Sigmoid colon (tissue), 7 donors: ENCODE measurements around the gene SEPTIN8. TPM values are rescaled to one million over a fixed set of nuclear protein-coding genes. Genes with fewer than 3 reads are reported as not detected.
A peak's percentile ranks its signal among the peaks of the same experiment; 100 is the strongest.

Source experiments
- DNase-seq: peaks from one replicate; pipeline ENCODE4 v3.0.0-alpha.2; 2019
- H3K27ac ChIP-seq, 4 donors: fragments of 200-600 bp; sonication (generic); one replicate each; pipeline ENCODE4 v1.5.1; 2016 to 2019; ENCODE audit warnings: mild to moderate bottlenecking in 1 of 4
- H3K27me3 ChIP-seq, 3 donors: fragments of 200-600 bp; sonication (generic); one replicate each; pipeline ENCODE4 v1.5.1; 2019; ENCODE audit warnings: mild to moderate bottlenecking in 1 of 3
- H3K36me3 ChIP-seq, 4 donors: fragments of 200-600 bp; sonication (generic); one replicate each; pipeline ENCODE4 v1.5.1; 2016 to 2019
- H3K4me1 ChIP-seq, 4 donors: fragments of 200-600 bp; sonication (generic); one replicate each; pipeline ENCODE4 v1.5.1; 2017 to 2019
- H3K4me3 ChIP-seq, 4 donors: fragments of 200-600 bp; sonication (generic); one replicate each; pipeline ENCODE4 v1.5.1; 2017 to 2019; ENCODE audit warnings: mild to moderate bottlenecking in 2 of 4, moderate library complexity in 1 of 4
- H3K9me3 ChIP-seq, 4 donors: fragments of 200-600 bp in 3 of 4; sonication (generic) in 3 of 4; one replicate each; pipeline versions ENCODE4 v1.5.1 to v1.6.1; 2013 to 2019
- EP300 ChIP-seq, 4 donors: sonication (generic); formaldehyde crosslinking; IDR thresholded peaks; one replicate each; pipeline ENCODE4 v1.6.1; 2017; ENCODE audit warnings: antibody characterized with exemption in 4 of 4
- POLR2A ChIP-seq, 2 donors: fragments of 450-650 bp; IDR thresholded peaks; one replicate each; pipeline ENCODE4 v1.6.1; 2016; ENCODE audit warnings: antibody characterized with exemption in 2 of 2, mild to moderate bottlenecking in 2 of 2, moderate library complexity in 2 of 2
- POLR2AphosphoS5 ChIP-seq, 4 donors: sonication (generic); formaldehyde crosslinking; IDR thresholded peaks; one replicate each; pipeline ENCODE4 v1.6.1; 2017; ENCODE audit warnings: antibody characterized with exemption in 4 of 4
- WGBS, 2 donors: extraction: QIAGEN DNeasy Blood & Tissue Kit; methylation state at CpG; one replicate each; pipeline ENCODE4 v1.1.7; 2013; 5-methylcytosine and 5-hydroxymethylcytosine counted together
- intact Hi-C: fragments of 100-400 bp; cut with DNase I; formaldehyde crosslinking; loops from one replicate; pipeline ENCODE4 v1.15.1; 2023
- polyA plus RNA-seq, 3 donors: library from polyadenylated mRNA; stranded (reverse); fragments of 200-250 nt; gene quantifications; one replicate each; pipeline ENCODE4 v1.2.3, GENCODE V29; 2013
- total RNA-seq, 4 donors: library from RNA; depleted of rRNA; stranded (reverse); fragments of >200 nt; gene quantifications; one replicate each; pipeline ENCODE4 v1.1.0, GENCODE V29; 2016
- TF ChIP-seq, protein P1 (sequence below), 4 experiments: fragments of 450-650 bp in 3 of 4; fragments of 200-600 bp in 1 of 4; IDR thresholded peaks; one replicate each; pipeline ENCODE4 v1.5.1; 2016 to 2019; ENCODE audit warnings: antibody characterized with exemption in 4 of 4, mild to moderate bottlenecking in 3 of 4, moderate library complexity in 2 of 4
- donor health status: healthy with polysubstance abuse.
- donor health status: Bipolar disorder and iron deficiency.
- donor health status: healthy.

SEPTIN8 gene
- total and polyA plus RNA-seq, 7 donors, result 19.2 to 38.0 (median 30.7) TPM

DNA sequence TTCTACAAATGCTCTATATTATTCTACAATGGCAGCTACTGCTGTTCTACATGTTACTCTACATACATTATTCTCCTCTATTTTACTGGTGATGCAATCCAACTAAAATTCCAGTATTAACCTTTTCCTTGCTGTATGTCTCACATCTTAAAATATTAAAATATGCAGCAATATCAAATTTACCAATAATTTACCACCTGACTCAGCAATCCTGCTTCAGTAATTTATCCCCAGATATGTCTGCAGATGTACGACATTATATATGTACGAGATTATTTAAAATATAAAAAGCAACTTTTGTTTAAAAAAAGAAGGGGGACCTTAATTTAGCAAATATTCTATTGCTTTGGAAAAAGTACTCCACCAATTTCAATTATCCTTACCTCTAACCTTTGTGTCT, 51.3 kb downstream of the SEPTIN8 start:
- intact Hi-C loops, result no loop called here
- H3K36me3 ChIP-seq, result peaks cover 0 to 23% (median 3%) of the 10 kb centered on the region in 4 donors
- no peak for TF ChIP-seq EP300 (IDR thresholded peaks at IDR 0.05)
- no peaks in the 10 kb centered on the region for H3K9me3 ChIP-seq
- H3K27ac ChIP-seq, result no peak overlapping the region
- DNase-seq, result no peak
- WGBS, 2 donors, result 95 to 96% methylated on average over 2 of the region's 2 CpGs
- no peak overlapping the region for H3K4me3 ChIP-seq
- H3K4me1 ChIP-seq, result no peaks in the 10 kb centered on the region
- no peaks in the 10 kb centered on the region for H3K27me3 ChIP-seq

DNA sequence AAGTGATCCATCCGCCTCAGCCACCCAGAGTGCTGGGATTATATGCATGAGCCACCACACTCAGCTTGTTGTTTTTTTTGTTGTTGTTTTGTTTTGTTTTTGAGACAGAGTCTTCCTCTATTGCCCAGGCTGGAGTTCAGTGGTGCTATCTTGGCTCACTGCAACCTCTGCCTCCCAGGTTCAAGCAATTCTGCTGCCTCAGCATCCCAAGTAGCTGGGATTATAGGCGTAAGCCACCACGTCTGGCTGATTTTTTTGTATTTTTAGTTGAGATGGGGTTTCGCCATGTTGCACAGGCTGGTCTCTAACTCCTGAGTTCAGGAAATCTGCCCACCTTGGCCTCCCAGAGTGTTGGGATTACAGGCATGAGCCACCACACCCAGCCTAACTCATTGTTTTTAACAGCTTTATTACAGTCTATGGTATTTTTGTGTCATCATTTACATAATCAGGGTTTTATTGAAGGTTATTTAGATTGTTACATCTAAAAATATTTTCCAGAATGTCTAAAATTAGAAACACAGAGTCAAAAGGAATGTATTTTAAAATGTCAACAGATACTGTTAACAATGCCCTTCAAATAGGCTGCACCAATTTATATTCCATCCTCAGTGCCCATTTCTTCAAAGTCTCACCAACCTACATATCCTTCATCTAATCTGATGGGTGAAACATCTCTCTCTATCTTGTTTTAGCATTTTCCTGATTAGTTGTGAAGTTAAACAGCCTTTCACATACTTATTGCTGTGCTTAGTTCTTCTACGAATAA, 58.3 kb downstream of the SEPTIN8 start:
- no peaks in the 10 kb centered on the region for H3K27me3 ChIP-seq
- H3K4me1 ChIP-seq, result peaks cover 0 to 3% (median 0%) of the 10 kb centered on the region in 4 donors
- WGBS, 2 donors, result 93 to 94% methylated on average over 5 of the region's 5 CpGs
- no peaks in the 10 kb centered on the region for H3K9me3 ChIP-seq
- intact Hi-C loops, result no loop called here
- H3K27ac ChIP-seq, result no peak overlapping the region
- H3K4me3 ChIP-seq, result no peak overlapping the region
- TF ChIP-seq EP300 (IDR thresholded peaks at IDR 0.05) (no peak), POLR2AphosphoS5 (IDR thresholded peaks at IDR 0.05) (no peak), POLR2A (IDR thresholded peaks at IDR 0.05) (no peak)
- TF ChIP-seq, protein P1, sequence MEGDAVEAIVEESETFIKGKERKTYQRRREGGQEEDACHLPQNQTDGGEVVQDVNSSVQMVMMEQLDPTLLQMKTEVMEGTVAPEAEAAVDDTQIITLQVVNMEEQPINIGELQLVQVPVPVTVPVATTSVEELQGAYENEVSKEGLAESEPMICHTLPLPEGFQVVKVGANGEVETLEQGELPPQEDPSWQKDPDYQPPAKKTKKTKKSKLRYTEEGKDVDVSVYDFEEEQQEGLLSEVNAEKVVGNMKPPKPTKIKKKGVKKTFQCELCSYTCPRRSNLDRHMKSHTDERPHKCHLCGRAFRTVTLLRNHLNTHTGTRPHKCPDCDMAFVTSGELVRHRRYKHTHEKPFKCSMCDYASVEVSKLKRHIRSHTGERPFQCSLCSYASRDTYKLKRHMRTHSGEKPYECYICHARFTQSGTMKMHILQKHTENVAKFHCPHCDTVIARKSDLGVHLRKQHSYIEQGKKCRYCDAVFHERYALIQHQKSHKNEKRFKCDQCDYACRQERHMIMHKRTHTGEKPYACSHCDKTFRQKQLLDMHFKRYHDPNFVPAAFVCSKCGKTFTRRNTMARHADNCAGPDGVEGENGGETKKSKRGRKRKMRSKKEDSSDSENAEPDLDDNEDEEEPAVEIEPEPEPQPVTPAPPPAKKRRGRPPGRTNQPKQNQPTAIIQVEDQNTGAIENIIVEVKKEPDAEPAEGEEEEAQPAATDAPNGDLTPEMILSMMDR (IDR thresholded peaks at IDR 0.05), result no peak
- no peak for DNase-seq
- peaks cover 0 to 9% (median 0%) of the 10 kb centered on the region in 4 donors for H3K36me3 ChIP-seq

DNA sequence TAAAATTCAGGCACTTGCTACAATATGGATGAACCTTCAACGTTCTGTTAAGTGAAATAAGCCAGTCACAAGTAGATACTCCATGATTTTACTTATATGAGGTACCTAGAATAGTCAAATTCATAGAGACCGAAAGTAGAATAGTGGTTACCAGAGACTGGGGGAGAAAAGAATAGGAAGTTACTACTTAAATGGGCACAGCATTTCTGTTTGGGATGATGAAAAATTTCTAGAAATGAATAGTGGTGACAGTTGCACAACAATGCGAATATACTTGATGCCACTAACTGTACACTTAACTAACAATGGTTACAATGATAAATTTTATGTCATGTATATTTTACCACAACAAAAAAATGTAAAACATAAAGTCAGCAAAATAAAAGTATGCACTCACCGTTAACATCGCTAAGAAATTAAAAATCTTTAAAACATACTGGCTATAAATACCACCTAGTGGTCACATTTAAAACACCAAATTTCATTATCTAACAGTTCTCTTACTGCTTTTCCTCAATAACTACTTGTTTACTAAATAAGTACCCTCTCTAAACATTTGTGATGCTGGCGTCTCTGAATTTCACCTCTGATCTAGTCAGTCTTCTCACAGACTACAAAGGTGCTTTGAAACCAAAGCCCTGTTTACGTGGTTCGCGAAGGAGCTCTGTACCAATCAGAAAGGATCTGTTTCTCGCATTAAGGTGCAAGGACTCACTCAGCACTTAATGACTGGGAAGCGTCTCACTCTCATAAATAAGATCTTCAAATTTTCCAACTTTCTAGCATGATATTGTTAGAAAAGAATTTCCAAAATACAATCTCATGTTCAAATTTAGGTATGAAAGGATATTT, 62.4 kb downstream of the SEPTIN8 start:
- no peak for DNase-seq
- Histone ChIP-seq H3K27me3 (no peaks in the 10 kb centered on the region), H3K36me3 (peaks cover 0 to 2% (median 0%) of the 10 kb centered on the region in 4 donors), H3K4me1 (peaks cover 0 to 3% (median 0%) of the 10 kb centered on the region in 4 donors), H3K4me3 (no peak overlapping the region), H3K9me3 (no peaks in the 10 kb centered on the region), H3K27ac (no peak overlapping the region)
- 67 to 68% methylated on average over 11 of the region's 11 CpGs for WGBS, 2 donors
- TF ChIP-seq, protein P1 (IDR thresholded peaks at IDR 0.05), result peak in 2 of 4 experiments; percentile 26 to 27
- no peak for TF ChIP-seq POLR2AphosphoS5 (IDR thresholded peaks at IDR 0.05)
- TF ChIP-seq EP300 (IDR thresholded peaks at IDR 0.05), result no peak
- intact Hi-C loops, result no loop called here

GRCh38 chr5:132708645-132709044, 68.4 kb downstream of the SEPTIN8 start:
- H3K9me3 ChIP-seq, result no peaks in the 10 kb centered on the region
- no peak overlapping the region for H3K27ac ChIP-seq
- peaks cover 0 to 17% (median 0%) of the 10 kb centered on the region in 4 donors for H3K36me3 ChIP-seq
- DNase-seq, result no peak
- H3K4me1 ChIP-seq, result no peaks in the 10 kb centered on the region
- H3K4me3 ChIP-seq, result no peak overlapping the region
- TF ChIP-seq, protein P1 (IDR thresholded peaks at IDR 0.05), result no peak
- TF ChIP-seq POLR2AphosphoS5 (IDR thresholded peaks at IDR 0.05), result no peak
- no peak for TF ChIP-seq EP300 (IDR thresholded peaks at IDR 0.05)
- intact Hi-C loops, result no loop called here
- no peaks in the 10 kb centered on the region for H3K27me3 ChIP-seq

GRCh38 chr5:132704875-132705274, 72.2 kb downstream of the SEPTIN8 start:
- no peaks in the 10 kb centered on the region for H3K4me1 ChIP-seq
- no peaks in the 10 kb centered on the region for H3K27me3 ChIP-seq
- no peak overlapping the region for H3K4me3 ChIP-seq
- intact Hi-C loops, result no loop called here
- WGBS, 2 donors, result 97 to 99% methylated on average over 1 of the region's 1 CpG
- peaks cover 4 to 49% (median 7%) of the 10 kb centered on the region in 4 donors for H3K36me3 ChIP-seq
- TF ChIP-seq, protein P1 (IDR thresholded peaks at IDR 0.05), result no peak
- no peak for TF ChIP-seq EP300 (IDR thresholded peaks at IDR 0.05)
- no peak for TF ChIP-seq POLR2AphosphoS5 (IDR thresholded peaks at IDR 0.05)
- no peak for TF ChIP-seq POLR2A (IDR thresholded peaks at IDR 0.05)
- DNase-seq, result no peak
- H3K9me3 ChIP-seq, result no peaks in the 10 kb centered on the region
- no peak overlapping the region for H3K27ac ChIP-seq
